G401 (cell line): ENCODE results near the gene IKZF2. TPM values are rescaled to one million over a fixed set of nuclear protein-coding genes. Genes with fewer than 3 reads are reported as not detected.

ENCODE experiments used
- DNase-seq: peaks from one replicate; pipeline ENCODE4 v3.0.0-alpha.2; 2015; ENCODE audit warnings: low spot score
- in situ Hi-C: cut with HindIII; loops from 2 replicates; pipeline ENCODE4 v1.10.0; 2016; ENCODE audit warnings: low sequenced_read_pairs, mixed read lengths
- total RNA-seq: library from RNA; depleted of rRNA; stranded (reverse); fragments of >200 nt; shearing (Covaris generic); gene quantifications from 2 replicates; pipeline ENCODE4 v1.2.3, GENCODE V29; 2014

Gene IKZF2
- total RNA-seq, 1 experiment from 2014 or later = not detected

DNA sequence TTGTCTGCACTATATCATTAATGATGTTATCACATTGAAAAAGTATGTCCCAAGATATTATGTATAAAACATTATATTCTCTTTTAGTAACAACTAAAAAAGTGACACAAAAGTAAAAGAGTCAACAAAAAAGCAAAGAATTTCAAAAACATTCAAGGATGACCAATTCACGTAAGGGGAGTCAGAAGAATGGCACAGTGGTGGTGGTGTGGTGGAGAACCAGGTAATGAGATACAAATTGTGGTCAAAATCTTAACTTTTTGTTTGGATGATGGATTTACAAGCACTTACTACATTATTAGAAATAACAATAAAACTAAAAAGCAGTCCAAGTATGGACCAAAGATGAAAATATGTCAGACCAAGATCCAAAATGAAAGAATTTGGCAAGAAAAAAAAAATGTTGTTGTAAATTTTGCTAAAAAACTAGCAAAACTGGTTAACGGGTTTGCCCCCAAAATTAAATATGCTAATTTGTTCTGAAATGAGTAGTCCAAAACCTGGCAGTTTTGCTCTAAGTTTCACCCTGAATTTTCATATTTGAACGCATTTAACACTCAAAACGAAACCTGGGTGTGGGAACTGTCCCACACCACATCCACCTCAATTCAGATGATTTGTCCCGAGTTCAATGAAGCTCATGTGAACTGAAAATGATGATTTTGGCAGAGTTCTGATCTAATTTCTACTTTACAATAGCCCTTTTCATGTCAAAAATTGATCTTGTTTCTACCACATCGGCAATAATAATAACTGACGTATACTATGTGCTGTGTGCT is 135.8 kb downstream of the IKZF2 start:
- in situ Hi-C loops = no loop called here
- DNase-seq = no peak

DNA sequence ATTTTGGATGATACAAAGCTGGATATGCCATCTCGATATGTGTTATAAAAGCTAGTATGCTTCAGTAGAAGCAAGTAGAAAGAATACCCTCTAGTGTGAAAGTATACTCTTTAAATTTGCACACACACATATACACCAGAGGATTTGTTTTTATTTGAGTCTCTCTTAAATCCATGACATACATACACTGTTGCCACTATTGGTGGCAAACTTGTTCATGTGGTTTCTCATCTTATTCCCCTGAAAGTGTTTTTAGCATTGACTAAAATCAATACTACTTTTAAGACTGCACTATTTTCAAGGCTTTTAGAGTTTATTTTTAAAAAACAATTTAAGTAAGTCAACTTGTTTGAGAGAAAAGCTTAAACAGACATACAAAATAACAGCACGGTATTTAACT is 137.4 kb downstream of the IKZF2 start:
- in situ Hi-C loops = no loop called here
- no peak for DNase-seq

DNA sequence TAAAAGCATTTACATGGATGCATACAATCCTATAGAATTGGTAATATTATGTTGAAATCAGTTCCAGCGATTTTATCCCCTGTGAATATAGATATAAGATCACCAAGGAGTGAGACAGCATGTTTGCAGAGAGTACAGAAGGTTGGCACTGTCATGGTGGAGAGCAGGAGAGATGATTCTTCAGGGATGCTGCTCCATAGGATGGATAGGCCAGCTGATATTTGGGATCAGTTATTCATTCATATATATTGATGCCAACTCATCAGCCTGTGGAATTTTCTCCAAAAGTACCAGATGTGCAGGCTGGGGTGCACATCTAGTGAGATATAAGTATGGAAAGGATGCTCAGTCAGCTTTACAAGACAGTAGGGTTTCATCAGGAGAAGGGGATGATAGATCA is 139.9 kb downstream of the IKZF2 start:
- no peak for DNase-seq
- in situ Hi-C loops = no loop called here

DNA sequence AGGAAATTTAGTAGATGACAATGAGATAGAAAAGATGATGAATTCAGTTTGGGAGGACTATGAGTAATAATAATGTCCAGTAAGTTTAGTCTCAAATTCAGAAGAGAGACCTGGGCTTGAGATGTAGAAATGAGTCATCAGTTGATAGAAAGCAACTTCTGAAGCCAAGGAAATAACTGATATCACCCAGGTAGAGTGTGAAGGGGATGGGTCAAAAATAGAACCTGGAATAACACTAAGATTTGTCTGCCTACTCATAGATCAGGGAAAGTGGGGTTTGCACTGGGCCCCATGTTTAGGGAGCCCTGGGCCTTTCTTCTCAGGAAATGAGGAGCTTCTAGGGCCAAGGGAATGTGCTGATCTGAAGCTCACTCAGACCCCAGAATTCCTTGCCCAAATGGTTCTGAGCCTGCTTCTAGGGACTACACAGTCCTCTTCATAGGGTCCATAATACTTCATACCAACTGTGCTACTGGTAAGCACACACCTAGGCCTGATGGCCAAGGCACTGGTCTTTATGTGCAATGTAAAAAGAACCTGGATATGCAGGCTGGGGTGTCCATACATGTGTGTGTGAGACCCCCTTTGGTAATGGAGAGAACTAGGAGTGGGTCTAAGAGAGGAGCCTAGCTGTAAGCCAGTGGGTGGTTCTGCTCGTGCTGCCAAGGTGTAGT is 141.2 kb downstream of the IKZF2 start:
- in situ Hi-C loops = no loop called here

DNA sequence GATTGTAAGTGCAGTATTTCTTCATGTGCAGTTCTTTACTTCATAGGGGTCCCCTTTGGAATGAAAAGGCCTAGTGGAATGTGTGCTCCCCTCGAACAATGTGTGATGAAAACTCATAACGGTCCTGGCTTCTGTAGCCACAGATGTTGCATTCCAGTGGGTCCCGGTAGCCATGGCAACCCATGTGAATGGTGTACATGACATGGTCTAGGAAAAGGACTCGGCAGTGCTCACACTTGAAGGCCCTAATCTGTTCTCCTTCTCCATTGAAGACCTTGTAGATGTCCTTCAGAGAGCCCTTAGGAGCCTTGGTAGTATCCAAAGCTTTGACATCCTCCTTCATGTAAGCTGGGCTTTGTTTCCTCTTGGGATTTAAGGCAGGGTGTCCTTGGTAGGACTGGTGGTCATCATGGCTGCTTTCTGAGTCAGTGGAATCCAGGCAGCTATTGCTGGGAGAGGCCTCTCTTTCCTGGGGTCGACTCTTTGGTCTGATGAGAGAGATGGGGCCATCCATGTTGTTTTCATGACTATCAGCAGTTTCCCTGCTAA is 144.0 kb downstream of the IKZF2 start:
- in situ Hi-C loops = no loop called here
- DNase-seq = no peak

More for the DNA sequence above, 141.2 kb downstream of the IKZF2 start:
- no peak for DNase-seq

DNA sequence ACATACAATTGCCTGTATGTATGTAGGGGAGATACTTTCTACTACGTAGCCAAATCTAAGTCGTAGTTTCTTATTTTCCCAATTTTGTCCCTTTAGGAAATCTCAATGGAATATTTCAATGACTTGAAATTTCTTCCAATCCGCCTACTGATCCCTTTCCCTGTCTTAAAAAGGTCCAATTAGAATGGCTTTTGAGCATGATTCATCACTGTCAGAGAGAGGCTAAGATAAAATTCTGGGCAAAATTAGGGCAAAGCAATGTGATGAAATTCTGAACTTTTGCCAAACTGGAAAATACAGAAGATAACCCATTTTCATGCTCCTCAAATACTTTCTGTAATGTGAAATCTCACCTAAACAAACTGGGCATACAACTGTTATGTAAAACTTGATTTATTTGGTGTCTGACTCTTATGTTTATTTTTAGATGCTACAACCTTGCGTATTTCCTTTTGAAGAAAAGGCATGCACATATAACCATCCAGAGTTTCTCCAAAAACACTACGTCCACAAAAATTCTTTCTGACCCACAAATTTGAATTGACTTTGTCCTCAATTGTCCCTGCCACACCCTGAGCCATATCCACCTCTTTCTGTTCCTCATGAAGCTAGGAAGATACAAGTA is 147.1 kb downstream of the IKZF2 start:
- DNase-seq = no peak
- in situ Hi-C loops = no loop called here

DNA sequence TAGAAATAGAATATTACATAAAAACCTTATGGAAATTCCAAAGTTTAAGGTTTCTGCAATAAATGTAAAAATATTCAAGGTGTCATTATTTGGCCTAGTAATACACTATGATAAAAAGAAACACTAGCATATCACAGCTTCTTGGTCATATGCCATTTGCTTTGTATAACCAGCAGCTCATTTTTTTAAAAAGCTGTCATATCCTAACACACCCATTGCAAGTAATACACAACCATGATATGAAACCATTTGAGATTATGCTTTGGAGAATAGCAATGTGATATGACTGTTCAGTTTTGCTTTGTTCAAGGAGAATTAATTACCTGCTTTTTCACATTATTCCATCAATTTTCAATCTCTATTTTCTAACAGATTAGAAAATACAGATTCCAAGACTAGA is 149.0 kb downstream of the IKZF2 start:
- in situ Hi-C loops = no loop called here
- DNase-seq = no peak

DNA sequence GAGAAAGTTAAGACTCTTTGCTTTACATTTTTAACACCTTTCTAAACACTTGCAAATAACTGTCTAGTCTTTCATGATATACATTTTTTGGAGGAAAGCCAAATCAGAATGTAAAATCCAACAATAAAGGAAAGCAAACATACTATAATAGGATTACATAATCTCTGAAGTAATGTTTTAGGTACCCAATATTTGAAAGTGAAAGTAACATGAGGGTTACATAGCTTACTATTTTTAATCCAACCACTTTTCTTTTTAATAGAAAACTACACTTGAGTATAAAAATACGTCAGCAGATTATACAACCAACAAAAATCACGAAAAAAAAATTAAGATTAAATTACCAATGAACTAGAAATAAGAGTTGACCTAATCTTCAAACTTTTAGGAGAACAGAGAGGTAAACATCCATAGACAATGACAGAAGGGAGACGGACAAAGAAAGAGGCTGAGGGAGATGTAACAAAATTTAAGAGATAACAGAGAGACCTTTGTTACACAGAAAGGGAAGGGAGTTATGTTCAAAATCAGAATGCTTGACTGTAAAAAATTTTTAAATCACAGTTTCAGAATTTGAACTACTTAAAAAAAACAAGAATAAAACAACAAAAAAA is 150.0 kb downstream of the IKZF2 start:
- in situ Hi-C loops = no loop called here
- no peak for DNase-seq

DNA sequence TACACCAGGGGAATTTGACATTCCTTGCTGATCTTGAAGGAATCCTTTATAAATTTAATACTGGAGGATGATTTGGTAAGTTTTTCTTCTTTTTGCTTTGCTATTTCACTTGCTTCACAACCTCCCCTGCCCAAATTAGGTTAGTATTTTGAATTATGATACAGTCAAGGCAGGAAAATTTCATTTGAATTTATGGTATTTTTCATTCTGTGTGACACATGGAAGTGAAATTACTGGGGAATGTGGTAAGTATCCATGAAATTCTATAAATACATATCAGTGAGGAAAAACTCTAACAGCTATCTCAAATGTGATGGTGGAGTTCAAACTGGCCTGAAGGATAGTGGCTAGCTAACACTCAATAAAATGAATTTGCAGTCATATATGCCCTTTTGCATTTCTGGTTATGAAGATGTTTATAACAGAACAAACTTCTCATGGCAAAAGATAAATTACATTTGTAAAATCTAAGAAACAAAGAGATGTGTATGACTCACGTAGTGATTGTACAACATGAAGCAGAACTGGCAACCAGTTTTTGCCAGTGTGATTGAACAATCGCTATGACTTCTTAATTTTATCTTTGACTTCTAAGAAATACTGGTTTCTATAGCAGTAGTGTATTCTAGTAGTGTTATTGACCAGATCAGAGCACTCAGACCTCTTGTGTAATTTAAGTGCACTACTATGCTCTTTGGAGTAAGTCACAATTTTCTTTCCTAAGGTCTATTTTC is 152.6 kb downstream of the IKZF2 start:
- in situ Hi-C loops = no loop called here
- DNase-seq = no peak

DNA sequence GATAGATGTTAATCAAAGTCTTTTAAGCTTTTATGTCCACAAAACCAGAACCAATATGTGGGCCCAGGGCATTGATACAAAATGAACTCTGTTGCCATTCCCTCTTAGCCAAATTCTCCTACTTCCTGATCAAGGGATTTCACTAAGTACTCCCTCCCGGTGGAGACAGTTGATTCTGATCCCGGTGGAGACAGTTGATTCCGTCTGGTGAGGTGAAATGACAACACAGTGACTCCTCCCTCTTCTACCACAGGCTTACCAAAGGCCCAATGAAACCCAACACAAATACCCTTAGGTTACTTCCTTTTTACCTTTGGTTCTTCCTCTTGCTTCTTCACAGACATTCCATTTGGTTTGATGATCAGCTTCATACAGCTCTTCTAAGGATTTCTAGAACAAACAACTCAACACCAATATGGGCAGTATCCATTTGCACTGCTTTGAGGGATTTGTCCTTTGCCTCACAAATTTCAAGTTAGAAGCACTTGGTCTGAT is 153.8 kb downstream of the IKZF2 start:
- no peak for DNase-seq
- in situ Hi-C loops = no loop called here

DNA sequence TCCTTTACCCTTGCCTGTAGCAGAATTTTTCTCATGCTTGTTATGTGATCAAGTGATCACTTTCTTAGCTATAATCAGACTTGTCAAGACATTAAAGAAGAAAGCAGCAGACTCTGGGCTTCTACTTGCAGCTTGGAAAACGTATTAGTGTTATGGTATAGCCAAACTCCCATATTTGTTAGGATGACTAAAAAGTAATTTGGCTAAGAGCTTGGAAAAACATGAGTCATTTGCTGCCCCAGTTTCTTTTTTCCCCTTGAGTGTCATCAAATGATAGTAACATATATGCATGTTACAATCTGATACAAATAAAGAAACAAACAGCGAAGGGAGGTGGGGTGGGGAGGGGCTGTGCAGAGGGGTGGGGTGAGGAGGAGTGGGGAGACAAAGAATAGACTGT is 155.5 kb downstream of the IKZF2 start:
- in situ Hi-C loops = no loop called here

DNA sequence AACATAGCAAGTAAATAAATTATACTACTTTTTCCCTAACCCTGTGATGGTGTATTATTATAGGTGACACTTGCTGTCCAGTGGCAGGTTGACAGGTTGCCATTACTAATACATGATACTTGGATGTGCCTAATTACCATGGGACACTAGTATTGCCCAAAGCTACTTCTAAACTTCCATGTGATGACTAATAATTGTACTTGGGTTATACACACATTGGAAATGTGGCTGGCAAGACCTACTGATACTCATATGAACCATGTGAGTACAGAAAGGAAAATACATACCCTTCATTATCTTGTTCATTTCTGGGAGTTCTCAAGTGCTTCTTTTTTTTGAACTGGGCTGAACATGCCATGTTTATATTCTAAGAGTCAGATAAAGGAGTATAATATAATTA is 156.4 kb downstream of the IKZF2 start:
- DNase-seq = no peak
- in situ Hi-C loops = no loop called here

More for the DNA sequence above, 155.5 kb downstream of the IKZF2 start:
- no peak for DNase-seq

DNA sequence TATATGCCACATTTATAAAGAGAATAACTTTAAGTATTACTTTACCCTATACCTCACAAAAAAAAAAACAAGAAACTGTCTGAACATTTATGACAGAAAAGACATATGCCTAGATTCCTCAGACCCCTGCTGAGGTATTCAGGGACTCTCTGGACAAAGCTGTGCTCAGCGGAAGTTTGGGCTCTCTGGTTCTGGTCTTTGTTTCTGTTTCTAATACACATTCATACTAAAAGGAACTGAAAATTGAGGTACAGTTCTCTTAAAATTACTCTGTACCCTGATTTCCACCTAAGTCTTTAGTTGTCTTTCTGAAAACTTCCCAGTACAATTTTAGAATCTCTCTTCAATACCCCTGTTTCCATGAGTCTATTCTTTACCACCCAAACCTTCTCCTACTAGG is 160.3 kb downstream of the IKZF2 start:
- no peak for DNase-seq
- in situ Hi-C loops = no loop called here

DNA sequence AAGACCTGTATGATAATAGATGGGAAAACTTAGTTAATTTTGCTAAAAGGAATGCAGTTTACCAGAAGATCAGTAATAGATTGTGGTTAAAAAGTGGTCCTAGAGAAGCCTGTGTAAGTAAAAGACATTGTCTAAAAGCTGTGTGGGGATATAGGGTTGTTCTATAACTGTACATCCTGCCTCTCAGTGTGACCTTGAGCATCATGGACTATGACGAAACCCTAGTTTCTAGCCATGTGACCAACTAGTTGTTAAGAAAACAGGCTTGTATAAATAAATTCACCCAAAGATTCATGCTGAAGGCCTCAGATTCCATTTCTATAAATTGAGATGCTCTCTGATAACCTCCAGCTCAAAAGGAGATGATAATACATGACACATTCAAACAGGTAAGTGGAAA is 160.7 kb downstream of the IKZF2 start:
- DNase-seq = no peak
- in situ Hi-C loops = no loop called here

DNA sequence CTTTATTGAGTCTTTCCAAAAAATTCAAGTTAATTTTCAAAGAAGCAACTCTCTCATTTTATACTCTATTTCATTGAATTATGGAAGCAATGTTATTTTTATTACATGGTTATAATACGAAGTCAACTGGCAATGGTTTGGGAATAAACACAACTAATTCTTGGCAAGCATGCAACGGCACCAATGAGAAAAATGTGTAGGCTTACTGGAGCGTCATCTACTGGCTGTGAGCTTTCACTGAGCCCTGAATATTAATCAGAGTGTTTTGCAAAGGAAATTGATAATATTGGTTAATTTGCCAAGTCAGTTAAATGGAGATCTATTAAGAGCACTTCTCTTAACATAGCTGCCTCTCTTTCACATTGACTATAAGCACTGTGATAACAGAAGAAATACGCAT is 163.9 kb downstream of the IKZF2 start:
- in situ Hi-C loops = no loop called here
- no peak for DNase-seq

DNA sequence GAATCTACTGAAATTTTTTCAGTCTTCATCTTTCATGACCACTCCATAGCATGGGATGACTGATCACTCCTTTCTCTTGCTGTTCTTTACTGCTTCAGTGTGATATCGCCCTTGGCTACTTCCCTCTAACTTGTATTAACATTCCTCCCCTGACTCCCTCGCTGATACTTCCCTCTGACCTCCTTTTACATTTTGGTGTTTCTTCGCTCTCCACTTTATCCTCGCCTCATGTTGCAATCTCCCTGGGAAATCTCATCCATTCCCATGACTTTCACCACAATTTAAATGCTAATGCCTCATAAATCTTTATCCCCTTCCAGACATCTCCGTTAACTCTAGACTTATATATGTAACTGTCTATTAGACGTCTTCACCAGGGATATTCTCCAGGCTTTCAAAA is 167.3 kb downstream of the IKZF2 start:
- DNase-seq = no peak
- in situ Hi-C loops = no loop called here

DNA sequence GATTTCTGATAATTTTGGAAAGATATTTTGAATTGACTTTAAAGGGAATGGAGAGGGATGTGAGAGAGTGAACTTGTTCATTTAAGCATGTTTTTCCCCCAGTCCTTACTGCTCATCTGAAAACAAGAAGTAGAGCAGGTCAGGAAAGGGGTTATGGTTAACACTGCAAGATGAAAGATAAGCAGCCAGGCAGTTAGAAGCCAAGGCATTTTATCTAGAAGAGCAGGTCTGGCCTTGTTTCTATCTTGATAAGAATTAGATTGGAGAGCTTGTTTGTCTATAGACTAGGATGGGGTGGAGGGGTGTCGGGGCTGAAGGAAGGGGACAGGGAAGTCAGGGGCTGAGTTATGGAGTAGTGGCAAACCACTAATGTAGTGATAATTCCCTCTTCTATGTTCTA is 171.6 kb downstream of the IKZF2 start:
- in situ Hi-C loops = no loop called here
- no peak for DNase-seq

DNA sequence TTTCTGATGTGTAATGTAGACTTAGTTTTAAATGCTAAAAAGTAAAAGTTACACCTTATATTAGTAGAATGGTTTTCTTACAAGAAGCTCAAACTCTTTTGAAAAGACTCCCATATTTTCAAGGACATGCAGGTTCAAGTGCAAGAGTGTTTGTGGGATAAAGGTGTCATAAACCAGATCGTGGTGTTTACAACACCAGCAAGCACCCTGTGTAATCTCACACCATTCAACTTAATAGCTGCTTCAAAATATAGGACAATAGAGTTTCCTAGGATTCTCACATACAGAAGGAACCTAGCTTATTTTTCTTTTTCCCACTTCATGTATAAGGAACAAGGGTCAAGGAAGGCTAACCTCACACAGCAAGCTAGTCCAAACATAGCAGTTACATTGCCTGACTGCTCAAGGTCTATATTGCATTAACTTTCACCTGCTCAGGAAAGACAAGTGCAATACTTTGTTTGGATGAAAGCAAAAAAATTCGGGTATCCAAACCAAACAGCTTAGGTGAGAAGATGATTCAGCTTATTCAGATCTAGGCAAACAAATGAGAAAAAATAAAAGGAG is 172.3 kb downstream of the IKZF2 start:
- no peak for DNase-seq
- in situ Hi-C loops = no loop called here

DNA sequence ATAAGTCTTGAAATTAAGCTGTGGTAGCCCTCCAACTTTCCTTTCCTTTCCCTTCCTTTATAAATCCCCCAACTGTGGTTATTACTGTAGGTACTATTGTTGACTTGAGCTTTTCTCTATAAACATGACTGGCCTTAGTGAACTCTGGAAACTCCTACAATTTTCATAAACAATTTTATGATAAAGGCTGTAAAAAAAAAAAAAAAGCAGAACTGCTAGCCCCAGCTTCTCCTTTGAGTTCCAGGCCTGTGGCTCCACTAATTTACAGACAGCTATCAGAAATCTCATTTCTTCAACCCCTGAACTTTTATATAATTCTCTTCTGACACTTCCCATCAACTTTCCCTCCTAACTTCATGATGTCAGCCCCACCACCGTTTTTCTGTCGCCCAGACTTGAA is 174.3 kb downstream of the IKZF2 start:
- in situ Hi-C loops = no loop called here
- no peak for DNase-seq
